HG02588 (cell line): ENCODE data around the gene GALP.
"Not testable (repeated sequence)": the region's sequence is repeated elsewhere in the genome, so short reads cannot be mapped to it uniquely, and the experiment has no call there.

Experiments used
- ATAC-seq: cut with Tn5 transposase; IDR thresholded peaks from one replicate; pipeline ENCODE4 v1.9.1; 2021; ENCODE audit warnings: mild to moderate bottlenecking, moderate library complexity; ENCODE audit not compliant: unreplicated experiment

GALP gene

GRCh38 chr19:56177564-56178243, 1.9 kb downstream of the GALP start:
- ATAC-seq = no peak

DNA sequence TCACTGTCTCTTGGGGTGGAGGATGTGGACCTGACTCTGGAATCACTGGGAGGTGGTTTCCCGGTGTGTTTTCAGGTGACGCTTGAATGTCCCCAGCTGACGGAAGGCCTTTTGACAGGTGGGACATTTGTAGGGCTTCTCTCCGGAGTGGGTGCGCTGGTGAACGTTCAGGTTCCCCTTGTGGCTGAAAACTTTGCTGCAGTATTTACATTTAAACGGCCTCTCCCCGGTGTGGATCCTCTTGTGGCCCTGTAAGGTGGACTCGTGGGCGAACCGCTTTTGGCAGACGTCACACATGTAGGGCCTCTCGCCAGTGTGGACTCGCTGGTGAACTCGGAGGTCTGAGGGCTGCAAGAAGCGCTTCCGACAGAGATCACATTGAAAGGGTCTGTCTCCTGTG, 14.0 kb downstream of the GALP start:
- no peak for ATAC-seq

GRCh38 chr19:56191115-56191514, 15.3 kb downstream of the GALP start:
- ATAC-seq = no peak

DNA sequence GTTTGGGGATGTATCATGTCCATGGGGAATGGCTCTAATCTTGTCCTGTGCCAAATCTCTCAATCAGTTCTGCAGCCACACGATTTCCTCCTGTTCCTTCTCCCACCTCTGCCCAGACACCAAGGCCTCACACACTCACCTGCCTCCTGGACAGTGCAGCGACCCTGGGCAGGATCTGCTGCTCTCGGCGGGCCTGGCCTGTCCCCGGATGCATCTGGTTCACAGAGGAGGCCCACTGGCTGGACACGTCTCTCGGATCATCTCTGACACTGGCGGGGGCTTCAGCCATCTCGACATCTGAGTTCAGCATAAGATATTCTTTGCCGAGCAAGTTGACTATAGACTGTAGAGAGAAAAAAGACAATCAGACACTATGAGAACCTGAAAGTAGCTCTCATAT, 15.9 kb downstream of the GALP start:
- ATAC-seq = no peak

GRCh38 chr19:56193981-56194640, 18.3 kb downstream of the GALP start:
- ATAC-seq = no peak

- ATAC-seq = not testable (repeated sequence)
These were observed 21.8 kb downstream of the GALP start, which contains the start of gene ZSCAN5B for GRCh38 chr19:56197646-56198045. Gene ZSCAN5B (minus strand): TSS chr19:56197783. CDS start chr19:56193052, 4,731 bp downstream.

GRCh38 chr19:56199687-56200086, 23.9 kb downstream of the GALP start:
- no peak for ATAC-seq

DNA sequence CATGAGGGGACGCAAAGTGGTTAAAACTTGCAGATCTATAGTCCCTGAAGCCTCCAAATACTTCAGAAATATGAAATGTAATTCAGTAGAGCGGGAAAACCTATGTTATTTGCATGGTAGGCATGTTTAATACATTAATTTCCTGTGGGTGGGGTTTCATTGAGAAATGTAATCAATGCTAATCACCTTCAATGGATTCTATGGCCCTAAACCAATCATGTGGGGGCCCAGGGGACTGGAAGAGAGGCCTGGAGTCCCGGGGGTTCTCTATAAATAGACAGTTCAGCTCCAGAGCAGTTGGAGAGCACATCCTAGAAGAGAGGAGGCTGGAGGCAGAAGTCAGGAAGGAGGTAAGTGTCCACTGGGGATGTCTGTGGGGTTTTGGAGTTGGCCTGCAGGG, 26.2 kb downstream of the GALP start, which contains the start of gene ZSCAN5C:
Gene ZSCAN5C, plus strand, starts transcription at position 301 of the 400 bp plus-strand sequence. CDS start 3,641 bp downstream, outside the sequence.
- ATAC-seq = no peak

GRCh38 chr19:56207581-56207980, 31.8 kb downstream of the GALP start:
- not testable (repeated sequence) for ATAC-seq

- ATAC-seq = no peak
These were observed 33.3 kb downstream of the GALP start for GRCh38 chr19:56209091-56209490.

- ATAC-seq = not testable (repeated sequence)
These were observed 34.2 kb downstream of the GALP start for GRCh38 chr19:56210036-56210435.

- no peak for ATAC-seq
These were observed 35.9 kb downstream of the GALP start for GRCh38 chr19:56211718-56212117.

DNA sequence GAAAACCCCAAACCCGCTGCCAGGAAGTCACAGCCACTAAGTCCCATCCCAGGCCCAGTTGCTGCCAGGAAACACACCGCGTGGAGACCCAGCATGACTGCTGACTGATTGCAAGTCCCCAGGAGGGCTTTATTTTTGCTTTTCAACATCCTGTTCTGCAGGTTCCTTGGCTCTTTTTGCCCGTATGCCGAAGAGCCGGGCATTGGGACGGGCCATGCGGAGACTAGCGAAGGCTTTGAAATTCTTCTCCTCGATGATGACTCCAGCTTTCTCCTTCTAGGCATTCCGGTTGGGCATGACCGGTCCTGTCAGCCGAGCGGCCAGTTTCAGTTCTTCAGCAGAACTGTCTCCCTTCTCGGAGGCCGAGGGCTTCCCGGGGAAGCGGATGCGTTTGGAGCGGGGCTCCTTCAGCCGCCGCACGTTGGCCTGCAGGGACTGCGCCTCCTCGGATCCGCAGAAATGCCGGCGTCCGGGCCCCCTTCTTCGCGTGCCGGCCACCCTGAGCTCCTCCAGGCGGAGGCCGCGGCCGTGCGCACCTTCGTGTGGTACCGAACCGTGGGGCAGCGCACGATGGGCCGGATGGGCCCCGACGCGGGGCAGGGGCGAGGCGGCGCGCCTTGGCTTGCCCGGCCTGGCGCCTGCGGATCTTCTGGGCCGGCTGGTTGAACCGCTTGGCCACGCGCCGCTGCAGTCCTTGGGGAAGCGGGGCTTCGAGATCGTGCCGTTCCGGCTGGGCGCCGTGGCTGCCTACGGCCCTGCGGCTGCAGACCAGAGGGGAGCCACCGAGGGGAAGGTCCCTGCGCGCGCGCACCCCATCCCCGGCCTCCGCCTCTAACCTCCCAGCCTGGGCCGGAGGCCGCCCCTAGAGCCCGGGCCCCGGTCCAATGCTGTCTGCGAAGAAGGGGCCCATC, 41.5 kb downstream of the GALP start:
- no peak for ATAC-seq

GRCh38 chr19:56218961-56219360, 43.2 kb downstream of the GALP start:
- no peak for ATAC-seq

DNA sequence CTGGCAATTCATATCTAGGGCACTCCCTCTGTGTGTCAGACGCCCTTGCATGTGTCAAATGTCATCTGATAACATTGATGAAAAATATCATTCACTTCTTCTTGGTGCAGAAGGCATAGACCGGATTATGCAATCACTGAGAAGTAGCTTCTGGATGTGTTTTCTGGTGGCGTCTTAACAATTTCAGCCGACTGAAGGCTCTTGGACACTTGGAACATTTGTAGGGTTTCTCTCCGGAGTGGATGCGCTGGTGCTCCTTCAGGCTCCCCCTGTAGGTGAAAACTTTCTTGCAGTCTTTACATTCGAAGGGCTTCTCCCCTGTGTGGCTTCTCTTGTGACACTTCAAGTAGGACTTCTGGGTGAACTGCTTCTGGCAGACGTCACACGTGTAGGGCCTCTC, 45.6 kb downstream of the GALP start:
- not testable (repeated sequence) for ATAC-seq

- ATAC-seq = no peak
These were observed 46.0 kb downstream of the GALP start for GRCh38 chr19:56221851-56222250.

DNA sequence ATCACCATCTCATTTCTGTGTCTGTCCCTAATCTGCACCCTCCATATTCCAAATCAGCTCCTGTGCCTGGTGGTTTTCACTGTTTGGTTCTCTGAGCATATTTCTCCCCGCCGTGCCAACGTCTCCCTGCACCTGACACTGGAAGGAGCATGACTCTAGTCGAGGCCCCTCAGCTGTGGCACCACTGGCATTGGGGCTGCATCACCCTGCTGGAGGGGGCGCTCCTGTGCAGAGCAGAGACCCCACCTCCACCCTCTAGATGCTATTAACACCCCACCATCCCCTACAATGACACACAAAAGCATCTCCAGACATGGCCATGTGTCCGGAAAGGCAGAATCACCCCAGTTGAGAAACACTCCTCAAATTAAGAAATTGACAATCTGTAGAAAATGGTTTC, 47.1 kb downstream of the GALP start:
- ATAC-seq = no peak

GRCh38 chr19:56223481-56223880, 47.7 kb downstream of the GALP start:
- ATAC-seq = no peak
